Nephron (organoid): Measurements from ENCODE around the gene ITGA7.

Experiments used
- H3K27ac Mint-ChIP-seq, 3 experiments: 2 replicates each; pipeline ENCODE4 v1.8.0; 2020; ENCODE audit warnings: mixed read lengths in 3 of 3, mild to moderate bottlenecking in 2 of 3, moderate library complexity in 1 of 3
- H3K27me3 Mint-ChIP-seq: 2 replicates; pipeline ENCODE4 v1.8.0; 2021; ENCODE audit warnings: low read depth, mild to moderate bottlenecking, moderate library complexity, mixed read lengths
- H3K36me3 Mint-ChIP-seq: 2 replicates; pipeline ENCODE4 v1.8.0; 2020; ENCODE audit warnings: low read depth, mixed read lengths
- H3K4me1 Mint-ChIP-seq: 2 replicates; pipeline ENCODE4 v1.8.0; 2020; ENCODE audit warnings: mixed read lengths
- H3K4me3 Mint-ChIP-seq, 3 experiments: 2 replicates each; pipeline ENCODE4 v1.8.0; 2020; ENCODE audit warnings: mild to moderate bottlenecking in 3 of 3, mixed read lengths in 3 of 3, moderate library complexity in 2 of 3
- H3K9me3 Mint-ChIP-seq: 2 replicates; pipeline ENCODE4 v1.8.0; 2020; ENCODE audit warnings: mixed read lengths
- TF ChIP-seq, protein P1 (sequence below), 3 experiments: fragments of 200-600 bp; sonication (generic); IDR thresholded peaks; one replicate each; pipeline ENCODE4 v1.5.0; 2021; ENCODE audit warnings: antibody characterized with exemption in 3 of 3; ENCODE audit not compliant: unreplicated experiment in 3 of 3

The ITGA7 gene

DNA sequence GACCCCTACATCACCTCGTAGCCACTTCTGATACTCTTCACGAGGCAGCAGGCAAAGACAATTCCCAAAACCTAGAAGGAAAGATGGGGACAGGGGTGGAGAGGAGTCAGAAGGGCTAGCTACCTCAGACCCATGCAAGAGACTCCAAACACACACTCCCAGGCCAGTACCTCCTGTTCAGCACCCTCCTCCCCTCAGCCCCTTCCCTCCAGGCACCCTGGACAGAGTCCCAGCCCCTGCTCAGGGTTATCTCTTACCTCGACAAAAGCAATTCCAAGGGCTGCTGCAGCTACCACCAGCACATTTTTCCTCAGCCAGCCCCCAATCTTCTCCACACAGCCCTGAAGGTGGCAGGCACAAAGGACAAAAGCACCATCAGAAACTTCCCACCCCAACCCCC is 17.9 kb upstream of the ITGA7 start:
- peak overlapping the region; percentile 70 to 94 (median 90) for H3K4me3 Mint-ChIP-seq
- TF ChIP-seq, protein P1, sequence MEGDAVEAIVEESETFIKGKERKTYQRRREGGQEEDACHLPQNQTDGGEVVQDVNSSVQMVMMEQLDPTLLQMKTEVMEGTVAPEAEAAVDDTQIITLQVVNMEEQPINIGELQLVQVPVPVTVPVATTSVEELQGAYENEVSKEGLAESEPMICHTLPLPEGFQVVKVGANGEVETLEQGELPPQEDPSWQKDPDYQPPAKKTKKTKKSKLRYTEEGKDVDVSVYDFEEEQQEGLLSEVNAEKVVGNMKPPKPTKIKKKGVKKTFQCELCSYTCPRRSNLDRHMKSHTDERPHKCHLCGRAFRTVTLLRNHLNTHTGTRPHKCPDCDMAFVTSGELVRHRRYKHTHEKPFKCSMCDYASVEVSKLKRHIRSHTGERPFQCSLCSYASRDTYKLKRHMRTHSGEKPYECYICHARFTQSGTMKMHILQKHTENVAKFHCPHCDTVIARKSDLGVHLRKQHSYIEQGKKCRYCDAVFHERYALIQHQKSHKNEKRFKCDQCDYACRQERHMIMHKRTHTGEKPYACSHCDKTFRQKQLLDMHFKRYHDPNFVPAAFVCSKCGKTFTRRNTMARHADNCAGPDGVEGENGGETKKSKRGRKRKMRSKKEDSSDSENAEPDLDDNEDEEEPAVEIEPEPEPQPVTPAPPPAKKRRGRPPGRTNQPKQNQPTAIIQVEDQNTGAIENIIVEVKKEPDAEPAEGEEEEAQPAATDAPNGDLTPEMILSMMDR (IDR thresholded peaks at IDR 0.05; ENCODE audit: unreplicated experiment in 3 of 3), result no peak
- peaks cover 5% of the 10 kb centered on the region for H3K27me3 Mint-ChIP-seq
- no peaks in the 10 kb centered on the region for H3K9me3 Mint-ChIP-seq
- H3K27ac Mint-ChIP-seq, result peak overlapping the region; percentile 37 to 66 (median 46)
- peaks cover 56% of the 10 kb centered on the region for H3K4me1 Mint-ChIP-seq
- peaks cover 38% of the 10 kb centered on the region for H3K36me3 Mint-ChIP-seq

DNA sequence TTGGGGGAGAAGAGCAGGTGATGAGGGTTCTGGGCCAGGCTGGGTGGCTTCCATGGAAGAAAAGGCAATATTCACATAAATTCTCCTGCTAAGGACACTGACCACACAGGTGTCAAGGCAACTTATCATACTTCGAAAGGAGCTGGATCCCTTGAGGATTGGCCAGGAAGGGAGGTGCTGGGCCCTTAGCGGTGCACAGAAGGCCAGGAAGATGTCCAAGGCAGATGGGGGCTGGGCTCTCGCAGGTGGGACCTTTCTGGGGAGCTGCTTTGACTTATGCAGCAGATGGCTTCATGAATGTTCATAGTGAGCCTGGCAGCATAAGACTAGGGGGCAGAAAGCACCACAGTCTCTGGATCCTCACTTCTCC is 17.2 kb upstream of the ITGA7 start:
- TF ChIP-seq, protein P1 (IDR thresholded peaks at IDR 0.05; ENCODE audit: unreplicated experiment in 3 of 3), result no peak
- peaks cover 38% of the 10 kb centered on the region for H3K36me3 Mint-ChIP-seq
- H3K4me3 Mint-ChIP-seq, result peak overlapping the region; percentile 70 to 94 (median 90)
- peak overlapping the region; percentile 46 to 66 (median 48) for H3K27ac Mint-ChIP-seq
- no peaks in the 10 kb centered on the region for H3K9me3 Mint-ChIP-seq
- peaks cover 56% of the 10 kb centered on the region for H3K4me1 Mint-ChIP-seq
- H3K27me3 Mint-ChIP-seq, result peaks cover 5% of the 10 kb centered on the region

DNA sequence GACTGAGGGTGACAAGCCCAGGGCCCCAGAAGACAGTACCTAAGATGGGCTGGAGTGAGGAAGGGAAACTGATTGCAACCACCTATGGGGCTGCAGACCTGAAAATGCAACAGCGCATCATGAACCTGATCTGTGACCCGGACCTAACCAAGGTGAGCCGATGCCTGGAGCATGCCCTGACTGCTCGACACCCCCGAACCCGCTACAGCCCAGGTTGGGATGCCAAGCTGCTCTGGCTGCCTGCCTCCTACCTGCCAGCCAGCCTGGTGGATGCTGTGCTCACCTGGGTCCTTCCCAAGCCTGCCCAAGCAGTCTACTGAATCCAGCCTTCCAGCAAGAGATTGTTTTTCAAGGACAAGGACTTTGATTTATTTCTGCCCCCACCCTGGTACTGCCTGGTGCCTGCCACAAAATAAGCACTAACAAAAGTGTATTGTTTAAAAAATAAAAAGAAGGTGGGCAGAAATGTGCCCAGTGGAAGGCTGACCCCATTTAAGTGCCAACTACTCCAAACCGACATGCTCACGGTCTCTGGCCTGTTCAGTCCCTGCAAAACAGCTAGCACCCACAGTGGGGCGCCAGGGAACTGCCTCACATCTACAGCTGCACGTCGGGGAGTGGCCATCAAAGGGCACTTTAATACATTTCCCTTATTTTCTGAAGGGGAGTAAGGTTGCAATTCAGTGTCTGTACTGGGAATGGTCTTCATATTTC is 16.7 kb upstream of the ITGA7 start:
- H3K4me3 Mint-ChIP-seq, result peak overlapping the region; percentile 70 to 94 (median 90)
- peaks cover 56% of the 10 kb centered on the region for H3K4me1 Mint-ChIP-seq
- peak overlapping the region; percentile 48 to 72 (median 66) for H3K27ac Mint-ChIP-seq
- TF ChIP-seq, protein P1 (IDR thresholded peaks at IDR 0.05; ENCODE audit: unreplicated experiment in 3 of 3), result peak; percentile 56 to 59 (median 57)
- no peaks in the 10 kb centered on the region for H3K9me3 Mint-ChIP-seq
- peaks cover 5% of the 10 kb centered on the region for H3K27me3 Mint-ChIP-seq
- H3K36me3 Mint-ChIP-seq, result peaks cover 38% of the 10 kb centered on the region

DNA sequence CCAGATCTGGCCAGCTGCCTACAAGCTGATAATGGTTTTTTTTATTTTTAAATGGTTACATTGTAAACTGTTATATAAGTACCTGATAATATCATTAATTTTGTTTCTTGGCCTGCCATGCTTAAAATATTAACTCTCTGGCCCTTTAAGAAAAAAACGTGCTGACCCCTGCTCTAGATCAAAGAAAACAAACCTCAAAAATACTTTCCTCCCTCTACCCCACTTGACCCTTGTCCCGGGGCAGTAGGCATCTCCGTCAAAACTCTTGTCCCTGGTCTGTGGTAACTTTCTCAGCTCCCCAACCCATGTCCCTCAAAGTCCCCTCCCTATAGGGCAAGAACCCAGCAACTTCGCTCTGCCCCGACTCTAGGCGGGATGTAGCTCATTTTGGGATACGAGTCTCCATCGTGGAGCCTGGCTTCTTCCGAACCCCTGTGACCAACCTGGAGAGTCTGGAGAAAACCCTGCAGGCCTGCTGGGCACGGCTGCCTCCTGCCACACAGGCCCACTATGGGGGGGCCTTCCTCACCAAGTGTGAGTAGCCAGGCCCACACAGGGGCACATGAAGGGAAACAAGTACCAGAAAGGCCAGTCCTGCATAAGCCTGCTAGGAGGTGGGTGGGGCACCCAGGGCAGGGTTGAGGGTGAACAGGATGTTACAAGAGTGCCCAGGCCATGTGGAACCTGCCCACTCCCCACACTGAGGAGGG is 16.0 kb upstream of the ITGA7 start:
- peaks cover 38% of the 10 kb centered on the region for H3K36me3 Mint-ChIP-seq
- peak overlapping the region in 2 of 3 experiments; percentile 66 to 72 for H3K27ac Mint-ChIP-seq
- TF ChIP-seq, protein P1 (IDR thresholded peaks at IDR 0.05; ENCODE audit: unreplicated experiment in 3 of 3), result no peak
- H3K27me3 Mint-ChIP-seq, result peaks cover 5% of the 10 kb centered on the region
- H3K4me3 Mint-ChIP-seq, result peak overlapping the region; percentile 6 to 30 (median 18)
- H3K4me1 Mint-ChIP-seq, result peaks cover 62% of the 10 kb centered on the region
- H3K9me3 Mint-ChIP-seq, result no peaks in the 10 kb centered on the region

DNA sequence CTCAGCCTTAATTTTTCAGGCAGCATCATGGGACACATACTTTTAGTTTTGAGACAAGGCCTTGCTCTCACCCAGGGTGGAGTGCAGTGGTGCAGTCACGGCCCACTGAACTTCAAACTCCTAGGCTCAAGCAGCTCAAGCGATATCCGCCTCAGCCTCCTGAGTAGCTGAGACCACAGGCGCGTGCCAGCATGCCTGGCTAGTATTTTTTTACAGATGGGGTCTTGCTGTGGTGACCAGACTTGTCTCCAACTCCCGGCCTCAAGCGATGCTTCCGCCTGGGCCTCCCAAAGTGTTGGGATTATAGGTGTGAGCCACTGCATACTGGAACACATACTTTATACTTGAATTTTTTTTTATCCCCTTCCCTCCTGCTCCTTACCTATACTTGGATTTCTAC is 15.2 kb upstream of the ITGA7 start:
- Mint-ChIP-seq H3K27ac (peak overlapping the region in 2 of 3 experiments; percentile 66 to 72), H3K4me3 (peak overlapping the region in 1 of 3 experiments; percentile 30), H3K27me3 (peaks cover 5% of the 10 kb centered on the region), H3K9me3 (no peaks in the 10 kb centered on the region), H3K36me3 (peaks cover 38% of the 10 kb centered on the region), H3K4me1 (peaks cover 70% of the 10 kb centered on the region)
- TF ChIP-seq, protein P1 (IDR thresholded peaks at IDR 0.05; ENCODE audit: unreplicated experiment in 3 of 3), result no peak
